GM20431 (cell line): Measurements from ENCODE around the gene PPY.
"Not testable (repeated sequence)": the region's sequence is repeated elsewhere in the genome, so short reads cannot be mapped to it uniquely, and the experiment has no call there.

Experiments used
- in situ Hi-C: fragments of 300-500 bp; cut with MseI, MboI; formaldehyde crosslinking; loops from one replicate; pipeline ENCODE4 v1.15.0; 2020; ENCODE audit warnings: low sequenced_read_pairs; ENCODE audit not compliant: unreplicated experiment

The PPY gene

GRCh38 chr17:43935204-43935925, 6.9 kb downstream of the PPY start:
- in situ Hi-C loops = no loop called here

GRCh38 chr17:43932923-43933322, 9.4 kb downstream of the PPY start:
- in situ Hi-C loops = no loop called here

- in situ Hi-C loops = no loop called here
These were observed 9.9 kb downstream of the PPY start for GRCh38 chr17:43932357-43932756.

GRCh38 chr17:43931062-43931571, 11.2 kb downstream of the PPY start:
- in situ Hi-C loops = no loop called here

GRCh38 chr17:43928609-43929008, 13.7 kb downstream of the PPY start:
- in situ Hi-C loops = no loop called here

GRCh38 chr17:43927929-43928328, 14.3 kb downstream of the PPY start:
- in situ Hi-C loops = not testable (repeated sequence)

GRCh38 chr17:43927060-43927864, 15.0 kb downstream of the PPY start:
- in situ Hi-C loops = no loop called here

GRCh38 chr17:43924558-43924957, 17.7 kb downstream of the PPY start:
- in situ Hi-C loops = no loop called here

GRCh38 chr17:43920500-43921095, 21.7 kb downstream of the PPY start:
- in situ Hi-C loops = no loop called here

GRCh38 chr17:43918026-43918389, 24.3 kb downstream of the PPY start:
- in situ Hi-C loops = no loop called here

GRCh38 chr17:43917348-43918025, 24.8 kb downstream of the PPY start:
- in situ Hi-C loops = no loop called here

- in situ Hi-C loops = no loop called here
These were observed 25.3 kb downstream of the PPY start for GRCh38 chr17:43917016-43917347.

- in situ Hi-C loops = no loop called here
These were observed 25.9 kb downstream of the PPY start for GRCh38 chr17:43916385-43916784.

- in situ Hi-C loops = no loop called here
These were observed 26.7 kb downstream of the PPY start for GRCh38 chr17:43915559-43915958.

- in situ Hi-C loops = no loop called here
These were observed 27.8 kb downstream of the PPY start for GRCh38 chr17:43914451-43914850.

- in situ Hi-C loops = no loop called here
These were observed 28.7 kb downstream of the PPY start for GRCh38 chr17:43913584-43913983.

- in situ Hi-C loops = no loop called here
These were observed 29.5 kb downstream of the PPY start for GRCh38 chr17:43912635-43913304.

- in situ Hi-C loops = no loop called here
These were observed 30.4 kb downstream of the PPY start for GRCh38 chr17:43911904-43912303.

GRCh38 chr17:43909537-43910231, 32.6 kb downstream of the PPY start:
- in situ Hi-C loops = no loop called here
